GM21786 (cell line): Measurements from ENCODE around the gene FAM3A.
"Not testable (repeated sequence)": the region's sequence is repeated elsewhere in the genome, so short reads cannot be mapped to it uniquely, and the experiment has no call there.

Source experiments
- ATAC-seq: cut with Tn5 transposase; IDR thresholded peaks from one replicate; pipeline ENCODE4 v1.9.1; 2021; ENCODE audit not compliant: unreplicated experiment

Gene FAM3A

GRCh38 chrX:154505734-154506133, 10.3 kb downstream of the FAM3A start:
- ATAC-seq = no peak

GRCh38 chrX:154502989-154503388, 13.0 kb downstream of the FAM3A start:
- no peak for ATAC-seq

- no peak for ATAC-seq
Measured at GRCh38 chrX:154502098-154502497, 13.9 kb downstream of the FAM3A start.

GRCh38 chrX:154501423-154501822, 14.6 kb downstream of the FAM3A start:
- ATAC-seq = not testable (repeated sequence)

- ATAC-seq = not testable (repeated sequence)
Measured at GRCh38 chrX:154496591-154497137, 19.4 kb downstream of the FAM3A start.

- ATAC-seq = no peak
Measured at GRCh38 chrX:154495472-154495922, 20.5 kb downstream of the FAM3A start.

- no peak for ATAC-seq
Measured at GRCh38 chrX:154494715-154495114, 21.3 kb downstream of the FAM3A start.

- peak; percentile 80 for ATAC-seq
Measured at GRCh38 chrX:154490414-154491083, 25.5 kb downstream of the FAM3A start, which contains the start of gene SLC10A3. SLC10A3 (minus strand) TSS chrX:154490629; CDS start chrX:154488940, 1,689 bp downstream.

- ATAC-seq = peak; percentile 13
Measured at GRCh38 chrX:154490021-154490413, 26.0 kb downstream of the FAM3A start.

GRCh38 chrX:154489182-154489581, 26.9 kb downstream of the FAM3A start:
- no peak for ATAC-seq

GRCh38 chrX:154488336-154489075, 27.5 kb downstream of the FAM3A start:
- no peak for ATAC-seq

GRCh38 chrX:154487518-154488290, 28.3 kb downstream of the FAM3A start:
- no peak for ATAC-seq

GRCh38 chrX:154486396-154487207, 29.4 kb downstream of the FAM3A start, which contains the start of gene UBL4A:
UBL4A (minus strand) TSS chrX:154486615; CDS start chrX:154486584, 31 bp downstream.
- no peak for ATAC-seq

- ATAC-seq = no peak
Measured at GRCh38 chrX:154486052-154486395, 30.0 kb downstream of the FAM3A start.

- ATAC-seq = no peak
Measured at GRCh38 chrX:154485150-154486051, 30.6 kb downstream of the FAM3A start.

GRCh38 chrX:154484255-154485149, 31.5 kb downstream of the FAM3A start:
- ATAC-seq = no peak

GRCh38 chrX:154483325-154483724, 32.7 kb downstream of the FAM3A start:
- ATAC-seq = no peak

GRCh38 chrX:154482786-154483185, 33.2 kb downstream of the FAM3A start:
- no peak for ATAC-seq
